CD14-positive monocyte (primary cell): ENCODE data around the gene CLC. TPM values are rescaled to one million over a fixed set of nuclear protein-coding genes. Genes with fewer than 3 reads are reported as not detected.

ENCODE experiments used
- DNase-seq, 3 donors: peaks; one replicate each; pipeline ENCODE4 v3.0.0-alpha.2; 2011 to 2022
- H2AFZ ChIP-seq: 2 replicates; pipeline ENCODE4 v1.6.0; 2012; ENCODE audit warnings: mild to moderate bottlenecking, low read depth, low read length, inconsistent platforms; ENCODE audit not compliant: insufficient read depth, poor library complexity, severe bottlenecking
- H3K27ac ChIP-seq, 2 donors: 1 replicate in 1 of 2; 2 replicates in 1 of 2; pipeline ENCODE4 v1.5.1; 2012 to 2013; ENCODE audit warnings: low read length in 2 of 2, control low read depth in 1 of 2, inconsistent platforms in 1 of 2, low read depth in 1 of 2, mild to moderate bottlenecking in 1 of 2
- H3K27me3 ChIP-seq, 2 donors: one replicate each; pipeline versions ENCODE4 v1.6.0 to v1.6.1; 2011 to 2013; ENCODE audit warnings: low read length in 2 of 2; ENCODE audit not compliant: control insufficient read depth in 2 of 2, insufficient read depth in 2 of 2
- H3K36me3 ChIP-seq, 2 donors: replicated peaks in 1 of 2; 1 replicate in 1 of 2; 2 replicates in 1 of 2; pipeline versions ENCODE4 v1.5.1 to v1.6.1; 2012 to 2013; ENCODE audit warnings: low read length in 2 of 2, control low read depth in 1 of 2, inconsistent platforms in 1 of 2, mild to moderate bottlenecking in 1 of 2; ENCODE audit not compliant: insufficient read depth in 2 of 2, control insufficient read depth in 1 of 2
- H3K4me1 ChIP-seq, 2 donors: 1 replicate in 1 of 2; 2 replicates in 1 of 2; pipeline versions ENCODE4 v1.5.1 to v1.6.1; 2012 to 2013; ENCODE audit warnings: low read length in 2 of 2, control low read depth in 1 of 2, inconsistent platforms in 1 of 2, mild to moderate bottlenecking in 1 of 2, moderate library complexity in 1 of 2; ENCODE audit not compliant: insufficient read depth in 2 of 2, control insufficient read depth in 1 of 2
- H3K4me2 ChIP-seq: replicated peaks from 2 replicates; pipeline ENCODE3; 2012; ENCODE audit warnings: low read length, moderate library complexity, mild to moderate bottlenecking; ENCODE audit not compliant: poor library complexity, severe bottlenecking; ENCODE audit errors: extremely low read depth
- H3K4me3 ChIP-seq, 3 experiments: fragments of 200-600 bp in 1 of 3; sonication (generic) in 1 of 3; replicated peaks in 1 of 3; 1 replicate in 2 of 3; 2 replicates in 1 of 3; pipeline ENCODE4 v1.5.1; 2011 to 2013; ENCODE audit warnings: low read length in 3 of 3, mild to moderate bottlenecking in 3 of 3, control low read depth in 2 of 3, low read depth in 2 of 3, inconsistent platforms in 1 of 3, moderate library complexity in 1 of 3
- H3K79me2 ChIP-seq: 2 replicates; pipeline ENCODE4 v1.6.0; 2012; ENCODE audit warnings: mild to moderate bottlenecking, control low read depth, inconsistent platforms, low read length, moderate library complexity; ENCODE audit not compliant: insufficient read depth
- H3K9ac ChIP-seq: 2 replicates; pipeline ENCODE4 v1.6.0; 2017; ENCODE audit warnings: low read length, mild to moderate bottlenecking; ENCODE audit not compliant: insufficient read depth, poor library complexity, severe bottlenecking
- H3K9me3 ChIP-seq, 2 donors: replicated peaks in 1 of 2; 1 replicate in 1 of 2; 2 replicates in 1 of 2; pipeline versions ENCODE4 v1.5.1 to v1.6.1; 2012 to 2013; ENCODE audit warnings: low read length in 2 of 2, control low read depth in 1 of 2; ENCODE audit not compliant: control insufficient read depth in 1 of 2, insufficient read depth in 1 of 2
- H4K20me1 ChIP-seq: 2 replicates; pipeline ENCODE4 v1.6.0; 2012; ENCODE audit warnings: mild to moderate bottlenecking, low read length, control low read depth, moderate library complexity; ENCODE audit not compliant: insufficient read depth
- H3K27ac Mint-ChIP-seq, 7 donors: one replicate each; pipeline ENCODE4 v1.8.0; 2020; ENCODE audit warnings: mild to moderate bottlenecking in 7 of 7, mixed read lengths in 7 of 7, moderate library complexity in 6 of 7, inconsistent platforms in 2 of 7
- H3K27me3 Mint-ChIP-seq, 3 donors: one replicate each; pipeline ENCODE4 v1.8.0; 2021 to 2022; ENCODE audit warnings: low read depth in 3 of 3, mild to moderate bottlenecking in 3 of 3, mixed read lengths in 3 of 3, moderate library complexity in 3 of 3, inconsistent platforms in 1 of 3
- H3K36me3 Mint-ChIP-seq, 2 donors: one replicate each; pipeline ENCODE4 v1.8.0; 2020; ENCODE audit warnings: mixed read lengths in 2 of 2, inconsistent platforms in 1 of 2, mild to moderate bottlenecking in 1 of 2
- H3K4me1 Mint-ChIP-seq: one replicate; pipeline ENCODE4 v1.8.0; 2020; ENCODE audit warnings: mild to moderate bottlenecking, mixed read lengths
- H3K4me3 Mint-ChIP-seq, 2 donors: one replicate each; pipeline ENCODE4 v1.8.0; 2020; ENCODE audit warnings: mild to moderate bottlenecking in 2 of 2, mixed read lengths in 2 of 2, moderate library complexity in 1 of 2
- H3K9me3 Mint-ChIP-seq, 7 donors: one replicate each; pipeline ENCODE4 v1.8.0; 2020 to 2022; ENCODE audit warnings: mixed read lengths in 7 of 7, mild to moderate bottlenecking in 6 of 7, moderate library complexity in 6 of 7, inconsistent platforms in 2 of 7
- CTCF ChIP-seq: fragments of 200-600 bp; IDR thresholded peaks from one replicate; pipeline ENCODE4 v1.8.0; 2022; ENCODE audit warnings: antibody characterized with exemption, mild to moderate bottlenecking
- WGBS: methylation state at CpG from one replicate; pipeline ENCODE4 v1.1.5; 2013; ENCODE audit warnings: missing lambda C conversion rate; ENCODE audit not compliant: insufficient coverage; 5-methylcytosine and 5-hydroxymethylcytosine counted together
- intact Hi-C, 2 donors: fragments of 100-400 bp; cut with micrococcal nuclease; formaldehyde crosslinking; loops; one replicate each; pipeline versions ENCODE4 v1.15.0 to v1.15.1; 2023
- polyA plus RNA-seq, 3 donors: library from polyadenylated mRNA; depleted of rRNA in 1 of 3; unstranded in 2 of 3; stranded (reverse) in 1 of 3; fragments of 300-500 nt in 2 of 3; fragments of >200 nt in 1 of 3; fragmentation: Illumina TruSeq in 2 of 3; gene quantifications; 1 replicate in 2 of 3; 2 replicates in 1 of 3; pipeline ENCODE4 v1.2.3, GENCODE V29; 2012 to 2021

CLC gene
- polyA plus RNA-seq, 3 donors = 0.82 to 1.9 TPM; not detected in 1

GRCh38 chr19:39737351-39737750 lies 478 bp downstream of the CLC start:
- Histone ChIP-seq H3K27me3 (no peaks in the 10 kb centered on the region), H3K4me2 (no peak overlapping the region), H4K20me1 (no peaks in the 10 kb centered on the region), H3K9me3 (no peaks in the 10 kb centered on the region), H3K4me1 (peaks cover 0 to 5% of the 10 kb centered on the region in 2 donors), H3K4me3 (no peak overlapping the region), H2AFZ (no peak overlapping the region), H3K36me3 (no peaks in the 10 kb centered on the region), H3K27ac (no peak overlapping the region), H3K9ac (no peak overlapping the region), H3K79me2 (no peaks in the 10 kb centered on the region)
- no peak for DNase-seq
- no peak overlapping the region for H3K4me3 Mint-ChIP-seq
- H3K4me1 Mint-ChIP-seq = peaks cover 4% of the 10 kb centered on the region
- no peaks in the 10 kb centered on the region for H3K9me3 Mint-ChIP-seq
- no peak for TF ChIP-seq CTCF
- H3K36me3 Mint-ChIP-seq = no peaks in the 10 kb centered on the region
- intact Hi-C loops = no loop called here
- no peak overlapping the region for H3K27ac Mint-ChIP-seq
- WGBS = 90% methylated on average over 3 of the region's 3 CpGs
- H3K27me3 Mint-ChIP-seq = peaks cover 4 to 10% (median 9%) of the 10 kb centered on the region in 3 donors

GRCh38 chr19:39736088-39736487 lies 1.7 kb downstream of the CLC start:
- Histone ChIP-seq H2AFZ (no peak overlapping the region), H3K4me1 (peaks cover 0 to 5% of the 10 kb centered on the region in 2 donors), H3K9me3 (no peaks in the 10 kb centered on the region), H4K20me1 (no peaks in the 10 kb centered on the region), H3K36me3 (no peaks in the 10 kb centered on the region), H3K9ac (no peak overlapping the region), H3K27me3 (no peaks in the 10 kb centered on the region), H3K27ac (no peak overlapping the region), H3K4me2 (no peak overlapping the region), H3K4me3 (no peak overlapping the region), H3K79me2 (no peaks in the 10 kb centered on the region)
- no peak overlapping the region for H3K4me3 Mint-ChIP-seq
- WGBS = no CpG with 5 or more reads among the region's 5 CpGs
- no peak for TF ChIP-seq CTCF
- no peak for DNase-seq
- H3K9me3 Mint-ChIP-seq = no peaks in the 10 kb centered on the region
- intact Hi-C loops = no loop called here
- peaks cover 4% of the 10 kb centered on the region for H3K4me1 Mint-ChIP-seq
- no peaks in the 10 kb centered on the region for H3K36me3 Mint-ChIP-seq
- peaks cover 2 to 9% (median 5%) of the 10 kb centered on the region in 3 donors for H3K27me3 Mint-ChIP-seq
- no peak overlapping the region for H3K27ac Mint-ChIP-seq
